Nephron progenitor cell (in vitro differentiated cells): ENCODE results near the gene ELOF1.
A peak's percentile ranks its signal among the peaks of the same experiment; 100 is the strongest.
"Not testable (repeated sequence)": the region's sequence is repeated elsewhere in the genome, so short reads cannot be mapped to it uniquely, and the experiment has no call there.

Experiments used
- DNase-seq: peaks from one replicate; pipeline ENCODE4 v3.0.0; 2021
- H3K27ac Mint-ChIP-seq: 2 replicates; pipeline ENCODE4 v1.8.0; 2021; ENCODE audit warnings: mild to moderate bottlenecking, moderate library complexity, mixed read lengths
- H3K27me3 Mint-ChIP-seq: 2 replicates; pipeline ENCODE4 v1.8.0; 2021; ENCODE audit warnings: mild to moderate bottlenecking, low read depth, mixed read lengths; ENCODE audit not compliant: poor library complexity
- H3K36me3 Mint-ChIP-seq: 2 replicates; pipeline ENCODE4 v1.8.0; 2021; ENCODE audit warnings: low read depth, mixed read lengths
- H3K4me1 Mint-ChIP-seq: 2 replicates; pipeline ENCODE4 v1.8.0; 2021; ENCODE audit warnings: mixed read lengths
- H3K4me3 Mint-ChIP-seq: 2 replicates; pipeline ENCODE4 v1.8.0; 2021; ENCODE audit warnings: mild to moderate bottlenecking, moderate library complexity, mixed read lengths
- H3K9me3 Mint-ChIP-seq: 2 replicates; pipeline ENCODE4 v1.8.0; 2021; ENCODE audit warnings: mild to moderate bottlenecking, moderate library complexity, mixed read lengths
- CTCF ChIP-seq: fragments of 200-600 bp; sonication (generic); IDR thresholded peaks from 2 replicates; pipeline ENCODE4 v1.5.0; 2021; ENCODE audit warnings: antibody characterized with exemption

Gene ELOF1

GRCh38 chr19:11580116-11580515, 21.1 kb upstream of the ELOF1 start:
- no peak for TF ChIP-seq CTCF
- Mint-ChIP-seq H3K27ac (no peak overlapping the region), H3K4me3 (no peak overlapping the region), H3K9me3 (no peaks in the 10 kb centered on the region), H3K27me3 (peaks cover 74% of the 10 kb centered on the region), H3K4me1 (peaks cover 30% of the 10 kb centered on the region), H3K36me3 (no peaks in the 10 kb centered on the region)
- no peak for DNase-seq

GRCh38 chr19:11578258-11579142, 19.5 kb upstream of the ELOF1 start:
- peak; percentile 29 for DNase-seq
- H3K9me3 Mint-ChIP-seq: no peaks in the 10 kb centered on the region

GRCh38 chr19:11577451-11578257, 18.6 kb upstream of the ELOF1 start, which contains the start of gene ACP5:
ACP5 (minus strand) TSS chr19:11577645; CDS start chr19:11577317, 328 bp downstream.
- peaks cover 30% of the 10 kb centered on the region for H3K4me1 Mint-ChIP-seq
- peaks cover 56% of the 10 kb centered on the region for H3K27me3 Mint-ChIP-seq
- no peaks in the 10 kb centered on the region for H3K36me3 Mint-ChIP-seq
- H3K27ac Mint-ChIP-seq: no peak within 1 kb of the TSS
- H3K9me3 Mint-ChIP-seq: no peaks in the 10 kb centered on the region
- no peak for DNase-seq
- peak within 1 kb of the TSS; percentile 44 for H3K4me3 Mint-ChIP-seq
- no peak for TF ChIP-seq CTCF

More at GRCh38 chr19:11578258-11579142, 19.5 kb upstream of the ELOF1 start:
- H3K36me3 Mint-ChIP-seq: no peaks in the 10 kb centered on the region
- H3K27me3 Mint-ChIP-seq: peaks cover 62% of the 10 kb centered on the region
- H3K4me3 Mint-ChIP-seq: peak overlapping the region; percentile 44
- no peak for TF ChIP-seq CTCF
- H3K27ac Mint-ChIP-seq: no peak overlapping the region
- H3K4me1 Mint-ChIP-seq: peaks cover 30% of the 10 kb centered on the region

- no peak overlapping the region for H3K4me3 Mint-ChIP-seq
- H3K9me3 Mint-ChIP-seq: no peaks in the 10 kb centered on the region
- DNase-seq: no peak
- H3K27me3 Mint-ChIP-seq: peaks cover 42% of the 10 kb centered on the region
- no peaks in the 10 kb centered on the region for H3K36me3 Mint-ChIP-seq
- peaks cover 21% of the 10 kb centered on the region for H3K4me1 Mint-ChIP-seq
- no peak overlapping the region for H3K27ac Mint-ChIP-seq
- no peak for TF ChIP-seq CTCF
Measured at GRCh38 chr19:11576227-11576626, 17.2 kb upstream of the ELOF1 start.

- TF ChIP-seq CTCF: no peak
- Mint-ChIP-seq H3K4me1 (peaks cover 16% of the 10 kb centered on the region), H3K36me3 (no peaks in the 10 kb centered on the region), H3K27ac (no peak overlapping the region), H3K9me3 (no peaks in the 10 kb centered on the region), H3K27me3 (peaks cover 26% of the 10 kb centered on the region), H3K4me3 (no peak overlapping the region)
- no peak for DNase-seq
Measured at GRCh38 chr19:11574689-11575088, 15.7 kb upstream of the ELOF1 start.

- not testable (repeated sequence) for DNase-seq, H3K36me3 Mint-ChIP-seq, H3K4me3 Mint-ChIP-seq, H3K9me3 Mint-ChIP-seq, H3K27ac Mint-ChIP-seq
- peaks cover 18% of the 10 kb centered on the region for H3K27me3 Mint-ChIP-seq
- peaks cover 16% of the 10 kb centered on the region for H3K4me1 Mint-ChIP-seq
Measured at GRCh38 chr19:11573763-11574162, 14.7 kb upstream of the ELOF1 start.

- H3K9me3 Mint-ChIP-seq, H3K36me3 Mint-ChIP-seq, DNase-seq, H3K4me3 Mint-ChIP-seq, H3K27ac Mint-ChIP-seq: not testable (repeated sequence)
- Mint-ChIP-seq H3K27me3 (peaks cover 16% of the 10 kb centered on the region), H3K4me1 (peaks cover 16% of the 10 kb centered on the region)
Measured at GRCh38 chr19:11573354-11573753, 14.3 kb upstream of the ELOF1 start.
